ENCODE data around the gene DIP2C. TPM values are rescaled to one million over a fixed set of nuclear protein-coding genes. Genes with fewer than 3 reads are reported as not detected.

DIP2C gene
- total RNA-seq, 1 donor from 2014 or later: 3.6 TPM

DNA sequence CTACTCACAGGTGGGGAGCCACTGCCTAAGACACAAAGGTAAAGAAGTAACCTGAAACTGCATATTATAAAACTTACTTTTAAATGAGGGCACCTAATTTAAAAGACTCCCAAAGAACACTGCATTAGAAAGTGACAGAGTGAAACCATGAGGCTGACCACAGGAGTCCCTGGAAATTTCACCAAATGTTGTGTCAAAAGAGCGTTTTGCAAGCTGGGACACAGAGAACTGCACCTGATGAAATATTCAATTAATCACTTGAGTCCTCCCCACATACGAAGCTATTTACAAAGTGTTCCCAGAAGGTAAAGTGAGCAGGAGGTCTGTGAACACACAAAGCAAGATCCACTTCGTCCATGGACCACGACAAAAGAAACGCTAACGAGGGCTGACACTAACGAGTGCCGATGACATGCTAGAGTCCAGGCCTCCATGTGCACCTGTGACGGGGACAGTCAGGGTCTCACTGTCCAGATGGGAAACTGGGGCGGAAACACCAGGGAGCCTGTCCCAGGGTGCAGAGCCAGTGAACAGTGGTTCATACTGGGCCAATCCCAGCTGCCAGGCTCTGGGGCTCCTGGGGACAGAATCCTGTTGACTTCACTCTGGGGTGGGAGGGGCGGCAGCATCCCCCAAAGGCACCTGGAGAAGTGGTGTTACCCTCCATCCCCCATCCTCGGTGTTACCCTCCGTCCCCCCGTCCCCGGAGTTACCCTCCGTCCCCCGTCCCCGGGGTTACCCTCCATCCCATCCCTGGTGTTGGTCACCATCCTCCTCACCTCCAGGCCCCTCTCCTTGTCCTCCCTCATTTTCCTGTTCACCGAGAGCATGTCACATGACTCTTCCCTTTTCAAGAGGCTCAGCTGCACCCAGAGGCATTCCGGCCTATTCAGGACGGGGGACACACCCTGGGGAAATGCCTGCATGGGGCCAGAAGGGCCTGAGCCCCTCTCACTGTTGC lies 63.4 kb downstream of the DIP2C start:
- no peak for ATAC-seq

DNA sequence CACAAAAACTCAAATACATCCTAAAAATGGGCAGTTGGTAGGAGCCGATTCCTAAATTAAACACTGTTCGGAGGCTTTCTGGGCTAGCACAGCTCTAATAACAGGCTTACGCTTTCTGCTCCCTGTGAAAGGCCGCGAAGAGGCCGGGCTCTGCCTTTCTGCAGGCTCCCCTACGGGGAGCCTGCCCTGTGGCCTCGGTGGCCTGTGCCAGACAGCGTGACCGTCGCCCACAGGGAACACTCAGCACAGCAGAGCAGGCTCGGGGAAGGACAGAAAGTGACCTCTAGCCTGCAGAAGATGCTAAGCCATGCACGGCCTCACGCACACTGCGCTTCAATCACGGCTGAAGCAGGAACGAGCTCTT lies 64.2 kb downstream of the DIP2C start:
- no peak for ATAC-seq

DNA sequence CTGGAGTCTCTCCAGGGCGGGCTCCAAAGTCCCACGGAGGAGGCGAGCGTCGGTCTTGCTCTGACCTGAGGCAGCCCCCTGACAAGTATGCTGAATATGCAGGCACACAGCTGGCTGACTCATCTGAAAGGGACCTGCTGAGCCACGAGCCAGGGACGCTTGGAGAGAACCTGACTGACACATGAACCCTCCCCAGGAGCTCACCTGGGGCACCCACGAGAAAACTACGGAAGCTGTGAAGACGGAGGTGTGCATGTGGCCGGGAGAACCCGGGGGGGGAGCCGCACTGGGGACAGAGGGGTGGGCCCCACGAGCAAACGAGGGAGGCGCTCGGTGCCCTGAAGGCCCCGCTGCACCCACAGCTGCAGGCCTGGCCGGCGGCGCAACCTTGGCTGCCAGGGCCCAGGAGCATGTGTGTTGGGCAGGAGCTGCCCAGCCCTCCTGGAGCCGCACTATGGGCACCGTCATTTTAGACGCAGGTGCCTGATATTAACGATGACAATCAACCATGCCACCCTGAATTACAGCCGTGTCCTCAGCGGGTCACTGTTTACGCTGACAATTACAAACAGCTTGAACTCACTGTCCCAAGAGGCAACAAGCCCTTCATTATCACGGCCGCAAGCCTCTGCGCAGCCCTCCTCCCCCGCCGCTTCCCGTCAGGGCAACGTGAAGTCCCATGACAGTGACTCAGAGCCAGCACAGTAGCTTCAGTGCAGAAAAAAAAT lies 64.7 kb downstream of the DIP2C start:
- ATAC-seq: peak; percentile 69

DNA sequence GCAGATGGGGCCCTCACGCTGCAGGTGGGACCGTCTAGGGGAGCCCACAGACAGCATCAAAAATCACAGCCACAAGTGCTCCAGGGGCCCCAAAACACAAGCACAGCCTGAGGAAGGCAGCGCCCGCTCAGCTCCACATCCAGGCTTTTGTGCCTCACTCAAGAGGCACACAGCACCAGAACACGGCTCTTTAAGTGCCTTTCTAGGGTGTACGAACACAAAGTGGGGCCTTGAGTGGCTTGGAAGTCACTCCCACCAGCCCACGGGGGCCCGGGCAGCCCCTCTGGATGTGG lies 65.2 kb downstream of the DIP2C start:
- ATAC-seq: no peak

DNA sequence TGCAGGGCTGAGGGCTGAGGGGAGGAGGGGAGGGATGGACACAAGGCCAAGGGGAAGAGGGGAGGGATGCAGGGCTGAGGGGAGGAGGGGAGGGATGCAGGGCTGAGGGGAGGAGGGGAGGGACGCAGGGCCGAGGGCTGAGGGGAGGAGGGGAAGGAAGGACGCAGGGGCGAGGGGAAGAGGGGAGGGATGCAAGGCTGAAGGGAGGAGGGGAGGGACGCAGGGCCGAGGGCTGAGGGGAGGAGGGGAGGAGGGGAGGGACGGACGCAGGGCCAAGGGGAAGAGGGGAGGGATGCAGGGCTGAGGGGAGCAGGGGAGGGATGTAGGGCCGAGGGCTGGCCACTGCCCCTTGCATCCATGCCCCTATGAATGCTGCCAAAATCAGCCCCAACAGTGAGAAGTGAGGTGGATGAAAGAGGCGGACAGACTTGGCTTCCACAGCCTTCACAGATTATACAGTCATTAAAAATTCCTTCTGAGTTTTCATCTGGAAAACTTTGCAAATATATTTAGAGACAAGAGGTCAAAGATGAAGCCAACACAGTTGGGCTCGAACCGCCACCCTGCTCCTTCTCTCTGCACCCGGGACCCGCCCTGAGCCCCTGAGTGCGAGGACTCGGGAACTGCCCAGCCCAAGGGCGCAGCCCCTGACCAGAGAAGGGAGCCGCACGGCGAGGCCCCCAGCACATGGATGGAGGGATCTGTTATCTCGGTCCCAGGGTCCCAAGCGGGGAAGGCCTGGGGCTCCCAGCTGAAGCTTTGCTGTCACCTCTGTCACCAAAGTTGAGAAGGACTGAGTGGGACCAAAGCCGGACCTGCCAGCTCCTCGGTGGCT lies 65.8 kb downstream of the DIP2C start:
- ATAC-seq: no peak

DNA sequence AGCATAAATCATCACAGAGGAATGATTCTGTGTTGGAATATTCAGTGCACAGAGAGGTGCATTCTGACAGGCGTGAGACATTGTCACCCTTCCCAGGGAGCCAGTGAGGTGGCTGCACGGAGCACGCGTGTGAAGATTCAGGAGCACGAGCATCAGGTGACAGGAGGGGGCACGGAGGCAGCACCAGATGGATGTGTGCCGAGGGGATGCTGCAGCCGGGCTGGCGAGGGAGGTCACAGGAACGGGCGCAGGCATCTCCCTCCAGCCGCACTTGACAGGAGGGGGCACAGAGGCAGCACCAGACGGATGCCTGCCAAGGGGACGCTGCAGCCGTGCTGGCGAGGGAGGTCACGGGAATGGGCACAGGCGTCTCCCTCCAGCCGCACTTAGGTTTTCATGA lies 66.5 kb downstream of the DIP2C start:
- ATAC-seq: no peak

DNA sequence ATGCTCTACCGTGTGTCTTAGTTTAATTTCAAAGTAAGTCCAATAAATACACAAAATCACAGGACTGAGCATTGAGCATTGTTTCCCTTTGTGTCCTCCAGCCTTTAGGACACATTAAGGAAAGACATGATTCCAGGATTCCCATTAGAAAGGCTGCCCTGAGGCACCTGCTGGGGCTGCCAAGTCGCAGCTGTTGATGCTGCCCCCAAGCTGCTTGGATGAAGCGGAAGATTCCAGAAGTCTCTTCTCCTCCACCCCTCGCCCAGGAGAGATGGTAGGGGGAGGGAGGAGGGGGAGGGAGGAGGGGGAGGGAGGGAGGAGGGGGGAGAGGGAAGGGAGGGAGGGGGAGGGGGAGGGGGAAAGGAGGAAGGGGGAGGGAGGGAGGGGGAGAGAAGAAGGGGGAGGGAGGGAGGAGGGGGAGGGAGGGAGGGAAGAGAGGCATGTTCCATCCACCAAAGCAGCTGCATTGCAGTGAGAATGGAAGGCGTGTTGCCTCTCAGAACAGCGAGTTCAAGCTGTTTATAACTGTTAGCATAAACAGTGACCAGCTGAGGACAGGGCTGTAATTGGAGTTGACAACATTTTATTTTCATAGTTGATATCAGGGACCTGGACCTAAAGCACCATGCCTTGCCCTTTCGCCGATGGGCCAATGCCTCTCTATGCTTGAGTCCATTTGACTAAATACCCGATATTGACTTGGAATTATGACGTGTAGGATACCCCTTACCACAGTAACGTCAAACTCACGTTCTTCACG lies 67.3 kb downstream of the DIP2C start:
- ATAC-seq: no peak

DNA sequence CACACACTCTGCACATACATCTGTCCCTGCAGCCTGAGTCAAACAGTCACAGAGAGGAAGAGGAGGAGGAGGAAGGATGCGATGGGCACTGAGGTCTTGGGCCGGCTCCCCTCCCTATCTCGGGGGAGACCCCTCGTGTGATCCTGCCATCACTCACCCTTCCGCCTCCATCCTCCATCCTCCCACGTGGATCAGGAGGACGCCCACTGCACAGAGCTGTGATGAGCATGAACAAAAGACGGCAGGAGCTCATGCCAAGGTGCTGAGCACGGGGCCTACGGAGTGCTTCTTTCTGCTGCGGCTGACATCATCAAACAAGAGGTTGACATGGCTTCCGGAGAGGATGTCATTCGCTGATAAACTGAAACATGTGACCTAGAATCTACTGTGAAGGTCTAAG lies 68.0 kb downstream of the DIP2C start:
- ATAC-seq: no peak

DNA sequence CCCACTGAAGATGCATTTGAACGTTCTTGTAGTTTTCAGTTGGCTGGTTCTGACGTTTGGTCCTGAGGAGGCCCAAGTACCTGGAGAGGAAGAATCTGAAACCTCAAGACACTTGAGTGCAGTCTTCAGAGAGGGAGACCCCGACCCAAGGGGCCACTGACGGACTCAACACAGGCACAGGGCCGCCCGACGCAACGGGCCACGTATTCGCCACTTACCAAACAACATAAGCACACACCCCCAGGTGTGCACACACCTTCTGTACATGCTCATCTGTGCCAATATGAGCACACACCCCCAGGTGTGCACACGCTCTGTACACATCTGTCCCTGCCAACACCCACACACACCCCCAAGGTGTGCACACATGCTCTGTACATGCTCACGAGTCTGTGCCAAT lies 68.5 kb downstream of the DIP2C start:
- no peak for ATAC-seq

DNA sequence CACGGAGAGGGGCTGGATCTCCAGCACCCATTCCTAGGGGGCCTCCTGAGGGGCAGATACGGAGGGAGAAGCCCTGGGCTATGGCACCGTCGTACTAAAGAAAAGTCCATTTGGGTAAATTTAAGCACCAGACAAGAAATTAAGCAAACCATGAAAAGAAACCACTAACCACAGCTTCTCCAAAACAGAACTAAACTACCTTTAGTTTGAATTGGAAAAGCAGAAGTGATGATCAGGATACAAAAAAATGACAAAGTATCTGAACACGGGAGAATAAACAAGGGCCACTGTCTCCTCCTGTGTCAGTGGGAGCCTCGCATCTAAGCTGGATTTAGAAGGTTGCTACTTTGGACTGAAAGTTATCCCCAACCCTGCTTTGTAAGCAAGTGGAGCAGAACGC lies 69.1 kb downstream of the DIP2C start:
- no peak for ATAC-seq

DNA sequence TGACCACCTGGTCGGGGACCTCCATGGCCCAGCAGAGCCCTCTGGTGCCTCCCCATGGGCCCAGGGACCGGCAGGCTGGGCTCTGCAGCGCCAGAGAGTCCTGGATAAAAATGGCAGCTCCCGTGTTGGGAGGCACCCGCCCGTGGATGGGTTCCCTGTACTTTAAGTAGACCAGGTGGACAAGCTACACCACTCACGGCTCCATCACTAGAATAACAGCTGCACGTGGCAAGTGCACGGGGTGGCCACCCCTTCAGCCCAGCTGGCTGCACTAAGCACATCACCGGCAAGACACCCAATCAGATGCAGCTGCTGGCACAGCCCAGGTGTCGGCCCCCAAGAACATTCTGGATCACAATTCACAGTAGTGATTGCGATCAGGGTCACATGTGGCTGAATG lies 69.8 kb downstream of the DIP2C start:
- ATAC-seq: no peak

DNA sequence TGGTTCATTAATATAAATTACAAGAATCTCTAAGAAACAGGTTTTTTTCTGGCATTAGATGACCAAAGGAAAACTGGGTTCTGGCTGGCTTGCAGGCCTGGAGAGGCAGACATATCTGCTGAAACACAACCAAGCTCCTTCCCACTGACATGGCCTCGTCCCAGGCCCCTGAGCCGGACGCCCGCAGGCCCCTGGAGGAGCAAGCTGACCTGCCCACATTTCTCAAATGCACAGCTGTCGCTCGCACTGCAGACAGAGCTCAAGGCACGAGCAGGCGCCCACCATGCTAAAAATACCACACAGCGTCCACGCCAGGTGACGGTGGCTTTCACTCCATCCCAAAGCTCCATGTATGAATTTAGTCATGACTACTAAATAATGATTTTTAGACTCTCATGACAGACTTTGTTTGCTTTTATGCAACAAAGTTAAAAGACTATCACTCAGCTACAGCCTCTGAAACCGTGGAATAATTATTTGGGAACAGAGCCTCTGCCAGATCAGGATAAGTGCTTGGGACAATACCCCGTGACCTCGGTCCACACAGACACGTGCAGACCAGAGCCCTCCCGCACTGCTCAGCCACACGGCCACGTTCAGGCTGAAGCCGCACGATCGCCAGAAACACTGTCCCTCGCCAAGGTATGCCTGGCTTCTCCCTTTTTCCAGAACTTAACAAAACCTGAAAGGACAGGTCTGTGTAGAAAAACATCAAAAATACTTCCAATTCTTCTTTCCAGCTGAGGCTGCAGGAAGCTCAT lies 71.1 kb downstream of the DIP2C start:
- ATAC-seq: no peak

DNA sequence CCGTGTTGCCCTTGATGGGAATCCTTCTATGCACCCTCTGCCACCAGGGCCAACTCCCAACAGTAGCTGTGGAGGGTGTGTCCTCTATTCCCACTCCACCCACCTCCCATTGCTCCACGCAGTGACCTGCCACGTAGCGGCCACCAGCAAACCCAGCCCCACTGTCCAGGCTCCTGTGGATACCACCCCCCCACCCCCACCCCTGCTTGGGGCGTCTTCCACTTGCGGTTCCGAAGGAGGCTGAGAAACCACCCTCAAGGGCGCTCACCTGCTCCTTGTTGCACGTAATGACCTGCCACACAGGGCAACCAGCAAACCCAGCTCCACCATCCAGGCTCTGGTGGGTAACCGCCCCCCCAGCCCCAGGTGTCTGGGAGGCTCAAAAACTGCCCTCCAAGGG lies 72.0 kb downstream of the DIP2C start:
- no peak for ATAC-seq

DNA sequence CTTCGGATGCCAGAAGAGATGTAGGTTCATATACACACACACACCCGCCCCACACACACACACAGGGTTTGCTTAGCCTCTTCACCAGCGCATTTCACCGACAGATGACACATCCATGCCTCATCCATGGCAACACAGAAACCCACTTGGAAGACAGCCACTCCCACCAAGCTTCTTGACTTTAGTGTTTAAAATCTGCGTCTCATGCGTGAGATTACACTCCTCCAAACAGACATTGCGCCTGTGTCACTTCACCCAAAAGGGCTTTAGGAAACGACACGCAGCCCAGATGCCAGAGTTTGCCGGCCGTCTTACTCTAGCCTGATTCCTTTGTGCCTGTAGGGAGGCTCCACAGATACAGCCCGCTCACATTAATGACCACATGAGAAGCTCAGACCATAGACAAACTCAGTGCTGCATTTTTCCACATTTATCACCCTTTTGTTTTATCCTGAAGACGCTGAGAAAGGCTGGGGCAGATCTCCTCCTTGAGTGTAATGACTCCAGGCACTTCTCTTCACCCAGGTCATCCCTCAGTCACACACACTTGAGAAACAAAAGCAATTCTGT lies 73.8 kb downstream of the DIP2C start:
- ATAC-seq: peak; percentile 32

DNA sequence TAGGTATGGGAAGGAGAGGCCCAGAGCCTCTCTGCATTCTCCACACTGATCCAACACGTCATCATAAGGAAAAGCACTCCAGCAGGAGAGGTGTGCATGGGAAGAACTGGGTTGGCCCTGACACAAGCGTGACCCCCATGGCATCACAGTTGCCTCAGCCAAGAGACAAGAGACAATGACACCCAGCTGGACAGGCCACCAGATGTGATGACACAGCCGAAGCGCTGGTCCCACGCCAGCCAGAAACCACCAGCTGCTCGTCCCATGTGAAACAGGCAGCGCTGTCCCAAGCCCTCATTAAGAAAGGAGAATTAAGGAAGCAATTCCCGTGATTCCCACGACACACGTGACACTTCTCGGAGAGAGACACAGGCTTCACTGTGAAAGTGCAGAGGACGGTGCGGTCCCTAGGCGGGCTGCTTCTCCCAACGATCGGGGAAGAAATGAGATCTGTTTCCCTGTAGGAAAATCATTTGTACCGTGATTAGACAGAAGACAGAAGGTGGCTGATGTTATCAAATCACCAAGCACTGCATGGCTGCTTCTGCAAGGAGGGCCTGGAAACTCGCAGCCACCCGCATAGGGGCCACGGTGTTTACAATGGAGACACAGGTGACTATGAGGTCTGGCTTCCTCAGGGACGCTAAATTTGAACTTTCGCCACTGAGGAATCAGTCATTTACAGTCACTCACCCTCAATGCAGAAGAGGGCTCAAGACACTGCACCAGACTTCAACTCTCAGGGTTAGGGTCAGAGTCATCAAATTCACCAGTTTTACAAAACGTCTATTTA lies 74.5 kb downstream of the DIP2C start:
- peak; percentile 52 for ATAC-seq

DNA sequence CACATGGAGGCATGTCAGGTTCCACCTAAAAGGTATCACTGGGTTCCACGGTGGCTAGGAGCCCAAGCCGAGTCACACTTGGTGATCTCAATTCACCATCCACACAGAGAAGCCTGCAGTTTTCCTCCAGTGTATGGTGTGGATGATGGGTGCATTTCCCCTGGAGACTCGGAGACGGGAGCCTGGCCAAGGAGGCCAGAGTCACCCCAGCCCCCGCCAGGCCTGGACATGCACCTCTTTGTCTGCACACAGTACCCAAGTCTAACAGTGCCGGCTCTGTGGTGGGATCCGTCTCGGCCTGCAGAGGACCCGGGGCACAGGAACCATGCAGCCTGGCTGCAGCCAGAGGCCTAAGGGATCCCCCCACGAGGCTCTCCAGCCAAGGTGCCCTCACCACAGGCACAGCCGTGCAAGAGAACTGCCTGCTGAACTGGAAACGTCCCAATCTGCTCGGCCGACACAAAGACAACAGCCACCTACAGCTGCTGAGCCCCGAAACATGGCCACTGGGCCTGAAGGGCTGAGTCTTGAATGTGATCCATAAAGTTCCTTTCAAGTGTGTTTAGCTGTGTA lies 75.2 kb downstream of the DIP2C start:
- peak; percentile 25 for ATAC-seq

DNA sequence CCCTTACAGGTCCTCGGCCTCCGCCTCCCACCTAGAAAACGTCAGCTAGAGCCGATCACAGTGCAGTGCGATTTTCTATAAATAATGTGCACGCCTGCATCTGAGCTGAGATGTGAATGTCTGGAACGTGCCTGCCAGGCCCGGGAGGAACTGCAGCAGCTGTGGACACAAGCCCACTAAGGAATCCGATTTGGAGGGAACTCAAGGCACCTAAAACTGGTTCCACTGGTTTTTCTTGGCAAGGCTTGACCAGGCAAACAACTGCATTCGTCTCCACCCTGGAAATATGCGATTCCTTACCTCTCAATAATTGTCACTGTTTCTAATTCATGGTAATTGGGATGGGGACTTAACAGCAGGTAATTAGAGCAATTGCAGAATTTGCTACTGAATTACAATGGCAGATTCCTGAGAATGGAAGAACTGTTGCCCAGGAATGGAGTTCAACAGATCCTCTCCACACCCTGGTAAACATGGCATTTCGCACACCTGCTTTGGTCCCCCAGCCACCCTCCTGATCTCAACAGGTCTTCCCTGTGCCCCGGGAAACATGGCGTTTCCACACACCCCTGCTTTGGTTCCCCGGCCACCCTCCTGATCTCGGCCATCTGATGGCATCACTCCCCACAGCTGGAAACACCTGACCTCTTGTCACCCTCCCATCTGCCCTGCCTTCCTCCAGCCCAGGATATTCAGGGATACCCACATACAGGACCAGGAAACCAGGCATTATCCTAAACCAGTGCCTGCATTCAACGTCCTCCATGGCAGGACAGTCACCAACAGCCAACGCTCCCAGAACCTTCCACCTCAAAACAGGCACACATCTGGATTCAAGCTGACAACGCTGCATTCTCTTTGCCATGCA lies 76.0 kb downstream of the DIP2C start:
- ATAC-seq: peak; percentile 66

DNA sequence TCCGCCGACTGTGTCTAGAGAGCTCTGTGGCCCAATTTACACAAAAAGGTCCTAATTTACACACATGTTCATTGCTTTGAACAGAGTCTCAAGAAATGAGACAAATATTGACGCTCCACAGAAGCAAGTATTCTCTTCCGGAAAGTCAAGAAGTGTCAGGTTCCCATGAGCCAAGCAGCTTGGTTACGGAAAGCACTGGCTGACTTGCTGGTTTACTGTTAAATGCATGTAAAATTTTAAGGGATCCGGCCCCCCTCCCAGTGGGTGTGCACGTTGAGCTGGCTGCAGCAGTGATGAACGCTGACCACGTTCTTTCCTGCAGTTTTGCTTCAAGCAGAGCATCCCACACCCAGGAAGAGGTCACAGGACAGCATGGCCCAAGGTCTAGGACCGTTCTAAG lies 76.8 kb downstream of the DIP2C start:
- no peak for ATAC-seq
